Activated naive CD8-positive, alpha-beta T cell (primary cell): ENCODE data around the gene KCNMB1.

Experiments
- H3K27ac Mint-ChIP-seq: one replicate; pipeline ENCODE4 v1.8.0; 2021; ENCODE audit warnings: mixed read lengths
- H3K27me3 Mint-ChIP-seq: one replicate; pipeline ENCODE4 v1.8.0; 2021; ENCODE audit warnings: mixed read lengths
- H3K36me3 Mint-ChIP-seq: one replicate; pipeline ENCODE4 v1.8.0; 2021; ENCODE audit warnings: mixed read lengths
- H3K4me1 Mint-ChIP-seq: one replicate; pipeline ENCODE4 v1.8.0; 2021; ENCODE audit warnings: low read depth, mixed read lengths
- H3K4me3 Mint-ChIP-seq: one replicate; pipeline ENCODE4 v1.8.0; 2021; ENCODE audit warnings: mild to moderate bottlenecking, mixed read lengths
- H3K9me3 Mint-ChIP-seq: one replicate; pipeline ENCODE4 v1.8.0; 2021; ENCODE audit warnings: low read depth, mixed read lengths

KCNMB1 gene

GRCh38 chr5:170424629-170425028, 35.5 kb upstream of the KCNMB1 start:
- Mint-ChIP-seq H3K27me3 (no peaks in the 10 kb centered on the region), H3K27ac (no peak overlapping the region), H3K4me3 (no peak overlapping the region), H3K36me3 (no peaks in the 10 kb centered on the region), H3K9me3 (no peaks in the 10 kb centered on the region), H3K4me1 (peaks cover 2% of the 10 kb centered on the region)

GRCh38 chr5:170423692-170424091, 34.5 kb upstream of the KCNMB1 start:
- H3K36me3 Mint-ChIP-seq, result no peaks in the 10 kb centered on the region
- no peaks in the 10 kb centered on the region for H3K27me3 Mint-ChIP-seq
- no peak overlapping the region for H3K27ac Mint-ChIP-seq
- H3K9me3 Mint-ChIP-seq, result no peaks in the 10 kb centered on the region
- H3K4me3 Mint-ChIP-seq, result no peak overlapping the region
- peaks cover 4% of the 10 kb centered on the region for H3K4me1 Mint-ChIP-seq

DNA sequence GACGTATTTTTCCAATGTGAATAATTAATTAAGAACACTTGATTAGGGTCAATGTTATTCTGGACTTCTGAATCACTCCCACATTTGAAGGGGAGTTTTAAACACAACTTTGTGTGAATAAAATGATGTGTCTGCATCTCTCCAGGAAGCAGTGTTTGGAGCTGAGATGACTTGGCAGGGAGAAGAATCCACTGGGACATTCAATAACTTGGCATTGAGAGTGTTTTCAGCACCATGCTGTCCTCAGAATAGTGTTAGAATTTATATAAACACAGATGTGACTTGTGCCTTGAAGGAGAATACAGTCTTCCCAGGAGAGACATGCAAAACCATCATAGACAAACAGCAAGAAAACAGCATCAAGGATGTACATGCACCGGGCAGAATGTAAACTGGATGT, 32.7 kb upstream of the KCNMB1 start:
- Mint-ChIP-seq H3K9me3 (no peaks in the 10 kb centered on the region), H3K36me3 (no peaks in the 10 kb centered on the region), H3K27me3 (no peaks in the 10 kb centered on the region), H3K27ac (no peak overlapping the region), H3K4me3 (no peak overlapping the region), H3K4me1 (peaks cover 17% of the 10 kb centered on the region)

- Mint-ChIP-seq H3K27ac (no peak overlapping the region), H3K4me3 (no peak overlapping the region), H3K36me3 (no peaks in the 10 kb centered on the region), H3K9me3 (no peaks in the 10 kb centered on the region), H3K4me1 (peaks cover 26% of the 10 kb centered on the region), H3K27me3 (no peaks in the 10 kb centered on the region)
Measured at GRCh38 chr5:170420806-170421412, 31.7 kb upstream of the KCNMB1 start.

GRCh38 chr5:170419643-170420042, 30.5 kb upstream of the KCNMB1 start:
- Mint-ChIP-seq H3K36me3 (no peaks in the 10 kb centered on the region), H3K4me1 (peaks cover 32% of the 10 kb centered on the region), H3K9me3 (no peaks in the 10 kb centered on the region)

DNA sequence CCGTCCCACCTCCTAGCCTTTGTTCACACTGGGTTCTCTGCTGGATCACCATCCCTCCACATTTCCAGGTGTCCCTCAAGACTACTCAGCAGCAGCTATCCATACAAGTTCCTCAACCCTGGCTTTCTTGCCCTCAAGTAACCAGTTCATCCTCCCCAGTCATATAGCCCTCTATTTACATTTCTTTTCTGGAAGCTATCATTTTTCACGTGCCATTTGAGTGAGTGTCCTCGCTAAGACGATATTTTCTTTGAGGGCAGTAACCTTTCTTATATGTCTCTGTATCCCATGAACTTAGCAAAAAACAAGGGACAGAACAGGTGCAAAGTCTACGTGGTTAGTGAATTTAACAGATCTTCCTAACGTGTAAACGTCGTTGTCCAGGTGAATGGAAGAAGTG, 29.6 kb upstream of the KCNMB1 start:
- Mint-ChIP-seq H3K4me3 (no peak overlapping the region), H3K27ac (no peak overlapping the region)

More at GRCh38 chr5:170419643-170420042, 30.5 kb upstream of the KCNMB1 start:
- Mint-ChIP-seq H3K27ac (no peak overlapping the region), H3K4me3 (no peak overlapping the region), H3K27me3 (no peaks in the 10 kb centered on the region)

GRCh38 chr5:170416526-170416925, 27.4 kb upstream of the KCNMB1 start:
- Mint-ChIP-seq H3K4me1 (peaks cover 33% of the 10 kb centered on the region), H3K27me3 (no peaks in the 10 kb centered on the region), H3K27ac (no peak overlapping the region), H3K4me3 (peak overlapping the region; percentile 17), H3K9me3 (no peaks in the 10 kb centered on the region), H3K36me3 (no peaks in the 10 kb centered on the region)

More for the DNA sequence above, 29.6 kb upstream of the KCNMB1 start:
- H3K36me3 Mint-ChIP-seq, result no peaks in the 10 kb centered on the region
- H3K9me3 Mint-ChIP-seq, result no peaks in the 10 kb centered on the region
- H3K27me3 Mint-ChIP-seq, result no peaks in the 10 kb centered on the region
- peaks cover 32% of the 10 kb centered on the region for H3K4me1 Mint-ChIP-seq

GRCh38 chr5:170414786-170415185, 25.6 kb upstream of the KCNMB1 start:
- no peak overlapping the region for H3K27ac Mint-ChIP-seq
- H3K27me3 Mint-ChIP-seq, result no peaks in the 10 kb centered on the region
- H3K36me3 Mint-ChIP-seq, result no peaks in the 10 kb centered on the region
- no peak overlapping the region for H3K4me3 Mint-ChIP-seq
- H3K4me1 Mint-ChIP-seq, result peaks cover 30% of the 10 kb centered on the region
- no peaks in the 10 kb centered on the region for H3K9me3 Mint-ChIP-seq

GRCh38 chr5:170413897-170414296, 24.7 kb upstream of the KCNMB1 start:
- no peak overlapping the region for H3K27ac Mint-ChIP-seq
- H3K36me3 Mint-ChIP-seq, result no peaks in the 10 kb centered on the region
- peaks cover 30% of the 10 kb centered on the region for H3K4me1 Mint-ChIP-seq
- H3K27me3 Mint-ChIP-seq, result no peaks in the 10 kb centered on the region
- H3K4me3 Mint-ChIP-seq, result no peak overlapping the region
- no peaks in the 10 kb centered on the region for H3K9me3 Mint-ChIP-seq

GRCh38 chr5:170411100-170411499, 21.9 kb upstream of the KCNMB1 start:
- Mint-ChIP-seq H3K27ac (no peak overlapping the region), H3K4me1 (peaks cover 8% of the 10 kb centered on the region)

DNA sequence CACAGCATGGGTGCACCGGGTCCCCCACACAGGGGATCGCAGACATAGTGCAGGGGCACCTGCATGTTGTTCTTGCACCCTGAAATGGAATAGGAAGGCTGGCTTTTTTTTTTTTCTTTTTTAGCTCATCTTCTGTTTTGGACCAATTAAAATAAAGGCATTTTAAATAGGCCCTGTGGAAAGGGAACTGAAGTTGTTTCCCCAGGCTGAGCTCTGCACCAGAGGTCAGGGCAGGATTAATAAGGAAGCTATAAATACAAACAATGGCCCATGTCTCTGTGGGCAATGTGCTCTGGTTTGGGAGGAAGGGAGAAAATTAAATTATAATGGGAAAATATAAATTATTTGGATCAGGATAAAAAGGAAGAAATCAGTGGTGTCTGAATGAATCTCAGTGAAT, 21.2 kb upstream of the KCNMB1 start:
- H3K27ac Mint-ChIP-seq, result no peak overlapping the region
- H3K9me3 Mint-ChIP-seq, result no peaks in the 10 kb centered on the region
- H3K4me3 Mint-ChIP-seq, result no peak overlapping the region
- H3K36me3 Mint-ChIP-seq, result no peaks in the 10 kb centered on the region
- peaks cover 2% of the 10 kb centered on the region for H3K27me3 Mint-ChIP-seq
- H3K4me1 Mint-ChIP-seq, result peaks cover 2% of the 10 kb centered on the region

More at GRCh38 chr5:170411100-170411499, 21.9 kb upstream of the KCNMB1 start:
- Mint-ChIP-seq H3K27me3 (peaks cover 2% of the 10 kb centered on the region), H3K4me3 (no peak overlapping the region), H3K36me3 (no peaks in the 10 kb centered on the region), H3K9me3 (no peaks in the 10 kb centered on the region)

DNA sequence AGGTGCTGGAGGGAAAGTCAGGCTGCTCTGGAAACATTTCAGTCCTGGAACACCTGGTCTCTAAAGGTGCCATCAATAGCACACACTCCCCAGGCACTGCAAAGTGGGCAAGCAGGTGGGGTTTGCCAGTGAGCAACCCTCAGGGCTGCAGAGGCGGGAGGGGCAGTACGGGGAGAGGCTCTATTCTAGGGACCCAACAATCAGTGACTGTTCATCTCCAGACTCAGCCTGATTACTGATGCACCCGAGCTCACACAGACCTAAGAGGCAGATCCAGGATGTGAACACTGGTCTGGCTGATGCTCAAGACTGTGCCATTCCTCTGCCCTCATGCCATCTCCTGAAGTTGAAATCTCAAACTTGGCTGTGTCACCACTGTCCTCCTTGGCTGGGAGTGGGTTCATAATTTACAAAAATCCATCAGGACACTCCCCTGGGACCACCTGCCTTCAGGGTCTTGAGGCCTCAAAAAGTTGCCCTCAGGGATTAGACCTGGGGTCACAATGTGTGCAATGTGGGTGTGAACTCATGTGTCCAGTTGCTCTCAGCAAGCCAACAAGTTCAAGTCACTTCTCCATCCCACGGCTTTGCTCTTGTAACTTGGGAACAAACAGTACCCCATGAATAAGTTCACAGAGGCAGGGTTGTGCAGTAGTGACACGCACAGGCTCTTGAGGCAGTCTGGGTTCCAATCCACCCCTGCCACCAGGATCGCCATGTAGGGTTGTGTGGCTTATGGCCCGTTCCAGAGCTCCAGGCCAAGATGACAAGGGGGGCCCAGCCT, 19.9 kb upstream of the KCNMB1 start:
- Mint-ChIP-seq H3K4me1 (peaks cover 1% of the 10 kb centered on the region), H3K27ac (no peak overlapping the region), H3K9me3 (no peaks in the 10 kb centered on the region), H3K4me3 (no peak overlapping the region), H3K27me3 (peaks cover 2% of the 10 kb centered on the region), H3K36me3 (no peaks in the 10 kb centered on the region)

GRCh38 chr5:170408226-170408625, 19.1 kb upstream of the KCNMB1 start:
- Mint-ChIP-seq H3K27me3 (peaks cover 2% of the 10 kb centered on the region), H3K27ac (no peak overlapping the region), H3K9me3 (no peaks in the 10 kb centered on the region), H3K4me3 (no peak overlapping the region), H3K36me3 (no peaks in the 10 kb centered on the region), H3K4me1 (peaks cover 1% of the 10 kb centered on the region)

DNA sequence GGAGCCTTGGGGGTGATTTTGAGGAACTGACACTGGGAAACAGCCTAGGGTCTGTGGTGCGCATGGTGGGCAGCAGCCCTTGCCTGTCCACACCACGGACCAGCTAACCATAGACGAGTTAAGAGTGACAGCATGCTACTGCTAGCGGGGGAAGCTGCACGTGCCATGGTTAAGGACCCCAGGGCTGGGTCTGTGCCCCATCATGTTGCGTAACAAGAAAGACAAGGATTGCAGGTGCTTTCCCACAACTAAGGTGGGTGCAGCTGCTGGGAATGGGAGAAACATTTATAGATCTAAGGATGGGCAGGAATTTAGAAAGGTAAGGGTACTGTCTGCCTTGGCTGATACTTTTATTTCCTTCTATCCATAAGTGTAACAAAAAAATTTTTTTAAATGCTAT, 17.9 kb upstream of the KCNMB1 start:
- Mint-ChIP-seq H3K36me3 (no peaks in the 10 kb centered on the region), H3K4me1 (no peaks in the 10 kb centered on the region), H3K9me3 (no peaks in the 10 kb centered on the region), H3K4me3 (no peak overlapping the region), H3K27me3 (peaks cover 2% of the 10 kb centered on the region), H3K27ac (no peak overlapping the region)

- Mint-ChIP-seq H3K36me3 (no peaks in the 10 kb centered on the region), H3K27me3 (peaks cover 2% of the 10 kb centered on the region), H3K27ac (no peak overlapping the region), H3K9me3 (no peaks in the 10 kb centered on the region), H3K4me1 (no peaks in the 10 kb centered on the region), H3K4me3 (no peak overlapping the region)
Measured at GRCh38 chr5:170405817-170406216, 16.6 kb upstream of the KCNMB1 start.

- no peaks in the 10 kb centered on the region for H3K9me3 Mint-ChIP-seq
- H3K27ac Mint-ChIP-seq, result no peak overlapping the region
- H3K4me3 Mint-ChIP-seq, result no peak overlapping the region
- H3K4me1 Mint-ChIP-seq, result no peaks in the 10 kb centered on the region
- no peaks in the 10 kb centered on the region for H3K36me3 Mint-ChIP-seq
- H3K27me3 Mint-ChIP-seq, result peaks cover 2% of the 10 kb centered on the region
Measured at GRCh38 chr5:170404398-170404797, 15.2 kb upstream of the KCNMB1 start.
